GM18499 (cell line): ENCODE measurements around the gene TUBA1A.
"Not testable (repeated sequence)": the region's sequence is repeated elsewhere in the genome, so short reads cannot be mapped to it uniquely, and the experiment has no call there.

ENCODE experiments used
- ATAC-seq: cut with Tn5 transposase; IDR thresholded peaks from one replicate; pipeline ENCODE4 v1.9.1; 2021; ENCODE audit warnings: moderate number of reproducible peaks; ENCODE audit not compliant: insufficient read depth, unreplicated experiment

TUBA1A gene

GRCh38 chr12:49161092-49161795 is 27.6 kb downstream of the TUBA1A start:
- ATAC-seq: no peak

DNA sequence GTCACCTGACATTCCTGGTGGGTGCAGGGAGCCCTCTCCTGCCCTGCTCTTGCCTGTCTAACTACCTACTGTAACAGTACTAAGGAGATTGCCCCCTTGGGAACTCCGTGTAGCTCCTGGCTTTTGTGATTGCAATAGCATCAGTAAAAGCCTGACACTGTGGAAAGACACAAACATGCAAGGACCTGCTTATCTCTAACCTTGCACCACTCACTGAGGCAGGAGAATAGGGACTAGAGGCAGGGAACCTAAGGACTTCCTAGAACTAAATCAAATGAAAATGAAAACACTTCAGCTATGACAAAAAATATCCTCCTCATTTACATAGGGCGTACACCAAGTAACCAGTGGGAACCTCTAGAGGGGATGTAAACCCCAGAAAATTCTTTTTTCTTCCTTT is 28.5 kb downstream of the TUBA1A start:
- ATAC-seq: no peak

- no peak for ATAC-seq
Observed at GRCh38 chr12:49154221-49154620, 34.7 kb downstream of the TUBA1A start.

DNA sequence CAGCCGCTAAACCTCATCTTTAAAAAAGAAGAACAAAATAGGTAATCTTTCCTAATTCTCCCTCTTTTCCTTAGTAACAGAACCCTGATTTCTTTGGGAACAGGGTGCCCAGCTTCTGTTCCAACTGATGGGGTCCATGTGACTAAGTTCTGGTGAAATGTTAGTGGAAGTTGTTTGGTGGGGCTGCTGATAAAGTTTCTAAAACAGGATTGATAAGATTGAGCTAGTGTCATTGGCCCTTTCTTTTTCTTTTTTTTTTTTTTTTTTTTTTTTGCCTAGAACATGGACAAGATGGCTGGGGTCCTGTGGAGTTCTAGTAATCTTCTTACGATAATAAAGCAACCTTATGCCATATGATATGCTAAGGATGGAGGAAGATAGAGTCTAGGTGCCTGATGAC is 41.5 kb downstream of the TUBA1A start:
- ATAC-seq: no peak

GRCh38 chr12:49146406-49146805 is 42.5 kb downstream of the TUBA1A start:
- no peak for ATAC-seq

DNA sequence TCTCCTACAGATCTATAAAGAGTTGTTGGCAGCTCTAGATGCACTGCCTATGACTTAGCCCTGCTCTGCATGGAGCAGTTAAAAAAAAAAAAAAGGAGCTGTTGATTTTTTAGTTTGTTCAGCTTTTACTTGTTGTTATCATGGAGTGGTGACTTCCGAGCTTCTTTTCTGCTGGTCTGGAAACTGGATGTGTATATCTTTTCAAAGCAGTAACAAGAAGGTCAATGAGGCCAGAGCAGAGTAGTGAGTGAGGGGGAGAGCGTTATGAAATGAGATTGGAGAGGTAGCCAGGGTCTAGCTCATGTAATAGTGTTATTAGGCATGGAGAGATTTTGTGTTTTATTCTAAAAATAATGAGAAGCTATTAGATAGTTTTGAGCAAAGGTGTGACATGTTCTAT is 44.5 kb downstream of the TUBA1A start:
- no peak for ATAC-seq

DNA sequence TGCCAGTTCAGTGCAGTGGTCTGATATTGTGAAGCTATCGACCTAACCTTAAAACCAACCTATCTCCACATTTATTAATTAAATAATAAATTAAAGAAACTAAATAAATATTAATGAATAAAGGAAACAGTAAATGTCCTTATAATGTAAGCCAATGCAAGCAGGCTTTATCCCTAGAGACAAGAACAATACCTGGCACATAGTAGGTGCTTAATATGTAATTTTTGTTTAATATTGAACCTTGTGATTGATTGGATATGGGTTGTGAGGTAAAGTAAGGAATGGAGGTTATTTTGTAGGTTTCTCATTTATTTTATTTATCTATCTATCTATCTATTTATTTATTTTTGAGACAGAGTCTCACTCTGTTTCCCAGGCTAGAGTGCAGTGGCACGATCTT is 49.9 kb downstream of the TUBA1A start:
- no peak for ATAC-seq

DNA sequence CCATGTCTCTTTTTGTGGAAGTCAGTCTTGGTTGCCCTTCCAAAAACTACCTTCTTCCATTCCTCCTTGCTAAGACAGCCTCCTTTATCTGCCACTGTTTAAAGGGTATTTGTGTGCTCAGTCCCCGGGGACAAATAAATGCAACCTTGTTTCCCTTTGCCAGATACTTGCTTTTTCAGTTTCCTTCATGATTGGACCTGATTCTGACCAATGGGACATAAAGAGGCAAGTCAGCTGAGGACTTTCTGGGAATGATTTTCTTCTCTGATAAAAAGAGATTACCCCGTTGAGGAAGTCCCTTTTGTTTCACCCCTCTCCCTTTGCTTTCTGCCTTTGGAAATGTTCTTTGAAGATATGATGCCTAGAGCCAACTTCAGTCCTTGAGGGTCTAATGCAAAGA is 50.3 kb downstream of the TUBA1A start:
- no peak for ATAC-seq

- no peak for ATAC-seq
Observed at GRCh38 chr12:49137476-49137875, 51.4 kb downstream of the TUBA1A start.

GRCh38 chr12:49136997-49137396 is 51.9 kb downstream of the TUBA1A start:
- not testable (repeated sequence) for ATAC-seq
